ENCODE results near the gene CEPT1. TPM values are rescaled to one million over a fixed set of nuclear protein-coding genes. Genes with fewer than 3 reads are reported as not detected.

Gene CEPT1
- total RNA-seq, 4 donors from 2014 or later = 38.7 to 56.9 (median 43.8) TPM

GRCh38 chr1:111148376-111148881 is 8.4 kb downstream of the CEPT1 start:
- DNase-seq = no peak

DNA sequence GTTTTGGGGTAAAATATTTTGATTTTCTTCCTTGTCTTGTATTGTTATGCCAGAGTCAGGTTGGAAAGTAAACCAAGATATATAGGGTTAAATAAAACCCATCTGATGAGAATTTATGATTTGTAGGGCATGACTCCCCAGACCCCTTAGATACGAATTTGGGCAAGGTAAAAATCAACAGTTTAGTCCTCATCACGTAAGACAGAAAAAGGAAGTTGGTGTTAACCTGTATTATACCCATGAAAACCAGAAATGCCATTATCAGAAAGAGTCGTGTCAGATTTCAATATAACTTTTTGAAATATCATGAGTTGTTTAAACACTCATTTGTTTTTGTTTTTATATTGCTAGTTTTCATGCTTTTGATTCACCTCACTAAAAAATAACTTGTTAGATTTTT is 11.8 kb downstream of the CEPT1 start:
- no peak for DNase-seq
- H3K9me3 ChIP-seq = no peaks in the 10 kb centered on the region

More at GRCh38 chr1:111148376-111148881, 8.4 kb downstream of the CEPT1 start:
- H3K4me1 ChIP-seq = peaks cover 0 to 6% (median 0%) of the 10 kb centered on the region in 4 donors
- no peak overlapping the region for H3K27ac ChIP-seq
- no peaks in the 10 kb centered on the region for H3K27me3 ChIP-seq
- no peaks in the 10 kb centered on the region for H3K9me3 ChIP-seq
- no peak overlapping the region for H3K4me3 ChIP-seq
- TF ChIP-seq, protein P1, sequence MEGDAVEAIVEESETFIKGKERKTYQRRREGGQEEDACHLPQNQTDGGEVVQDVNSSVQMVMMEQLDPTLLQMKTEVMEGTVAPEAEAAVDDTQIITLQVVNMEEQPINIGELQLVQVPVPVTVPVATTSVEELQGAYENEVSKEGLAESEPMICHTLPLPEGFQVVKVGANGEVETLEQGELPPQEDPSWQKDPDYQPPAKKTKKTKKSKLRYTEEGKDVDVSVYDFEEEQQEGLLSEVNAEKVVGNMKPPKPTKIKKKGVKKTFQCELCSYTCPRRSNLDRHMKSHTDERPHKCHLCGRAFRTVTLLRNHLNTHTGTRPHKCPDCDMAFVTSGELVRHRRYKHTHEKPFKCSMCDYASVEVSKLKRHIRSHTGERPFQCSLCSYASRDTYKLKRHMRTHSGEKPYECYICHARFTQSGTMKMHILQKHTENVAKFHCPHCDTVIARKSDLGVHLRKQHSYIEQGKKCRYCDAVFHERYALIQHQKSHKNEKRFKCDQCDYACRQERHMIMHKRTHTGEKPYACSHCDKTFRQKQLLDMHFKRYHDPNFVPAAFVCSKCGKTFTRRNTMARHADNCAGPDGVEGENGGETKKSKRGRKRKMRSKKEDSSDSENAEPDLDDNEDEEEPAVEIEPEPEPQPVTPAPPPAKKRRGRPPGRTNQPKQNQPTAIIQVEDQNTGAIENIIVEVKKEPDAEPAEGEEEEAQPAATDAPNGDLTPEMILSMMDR (IDR thresholded peaks at IDR 0.05) = no peak
- no peak for TF ChIP-seq POLR2A (IDR thresholded peaks at IDR 0.05)
- H3K36me3 ChIP-seq = peaks cover 0 to 48% (median 0%) of the 10 kb centered on the region in 3 donors

GRCh38 chr1:111154021-111154999 is 14.3 kb downstream of the CEPT1 start:
- no peaks in the 10 kb centered on the region for H3K27me3 ChIP-seq
- no peak for DNase-seq
- no peak overlapping the region for H3K4me3 ChIP-seq
- no peaks in the 10 kb centered on the region for H3K9me3 ChIP-seq
- peaks cover 0 to 5% (median 0%) of the 10 kb centered on the region in 4 donors for H3K4me1 ChIP-seq
- H3K27ac ChIP-seq = no peak overlapping the region
- no peak for TF ChIP-seq POLR2A (IDR thresholded peaks at IDR 0.05)
- TF ChIP-seq, protein P1 (IDR thresholded peaks at IDR 0.05) = no peak
- H3K36me3 ChIP-seq = peaks cover 0 to 35% (median 0%) of the 10 kb centered on the region in 3 donors

More for the DNA sequence above, 11.8 kb downstream of the CEPT1 start:
- no peak for TF ChIP-seq POLR2A (IDR thresholded peaks at IDR 0.05)
- TF ChIP-seq, protein P1 (IDR thresholded peaks at IDR 0.05) = no peak
- Histone ChIP-seq H3K4me3 (no peak overlapping the region), H3K27me3 (no peaks in the 10 kb centered on the region), H3K4me1 (peaks cover 0 to under 1% (median 0%) of the 10 kb centered on the region in 4 donors), H3K27ac (no peak overlapping the region), H3K36me3 (peaks cover 0 to 51% (median 0%) of the 10 kb centered on the region in 3 donors)

DNA sequence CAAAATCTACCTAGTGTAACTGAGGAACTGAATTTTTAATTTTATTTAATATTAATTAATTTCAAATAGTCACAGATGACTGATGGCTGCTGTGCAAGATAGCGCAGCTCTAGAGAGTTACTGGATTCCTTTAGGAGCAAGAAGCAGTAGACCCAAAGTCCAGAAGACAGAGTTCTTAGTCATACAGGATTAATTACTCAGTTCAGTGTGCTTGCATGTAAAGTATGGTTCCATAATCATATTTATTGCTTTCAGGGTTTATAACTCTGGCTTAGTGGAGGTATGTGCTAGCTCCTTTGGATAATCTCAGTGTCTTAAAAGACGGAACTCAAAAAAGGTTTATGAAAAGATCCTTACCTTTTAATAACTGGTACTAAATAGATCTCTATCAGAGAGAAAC is 17.4 kb downstream of the CEPT1 start:
- H3K4me3 ChIP-seq = no peak overlapping the region
- peaks cover 0 to 23% (median 0%) of the 10 kb centered on the region in 3 donors for H3K36me3 ChIP-seq
- no peaks in the 10 kb centered on the region for H3K27me3 ChIP-seq
- TF ChIP-seq, protein P1 (IDR thresholded peaks at IDR 0.05) = no peak
- no peak for TF ChIP-seq POLR2A (IDR thresholded peaks at IDR 0.05)
- no peaks in the 10 kb centered on the region for H3K9me3 ChIP-seq
- peaks cover 0 to 15% (median 1%) of the 10 kb centered on the region in 4 donors for H3K4me1 ChIP-seq
- no peak for DNase-seq
- H3K27ac ChIP-seq = no peak overlapping the region

DNA sequence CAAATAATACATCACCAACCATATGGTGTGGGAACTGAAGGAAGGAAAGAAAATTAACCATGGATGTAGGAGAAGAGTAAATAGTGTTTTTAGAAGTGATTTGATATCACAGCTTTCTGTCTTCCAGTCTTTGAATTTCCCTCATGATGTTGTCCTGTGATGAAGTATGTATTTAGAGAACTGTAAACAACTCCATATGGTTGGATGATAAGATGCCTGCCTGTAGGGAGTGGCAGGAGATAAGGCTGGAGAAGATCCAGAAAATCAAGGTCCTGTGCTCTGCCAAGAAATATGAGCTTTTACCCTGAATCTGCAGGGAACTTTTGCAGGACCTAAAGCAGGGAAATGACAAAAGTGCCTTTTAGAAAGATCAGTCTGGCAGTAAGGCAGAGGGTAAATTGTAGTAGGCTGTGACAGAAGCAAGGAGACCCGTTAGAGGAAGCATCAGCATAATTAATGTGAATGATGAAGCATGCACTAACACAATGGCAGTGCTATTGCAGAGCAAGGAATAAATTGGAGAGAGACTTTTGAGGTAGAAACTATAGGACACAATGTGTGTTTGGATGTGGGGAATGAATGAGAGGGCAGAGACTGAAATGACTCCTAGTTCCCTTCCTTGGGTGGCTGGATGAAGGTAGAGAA is 21.9 kb downstream of the CEPT1 start:
- H3K36me3 ChIP-seq = peaks cover 0 to 14% (median 0%) of the 10 kb centered on the region in 3 donors
- no peak overlapping the region for H3K4me3 ChIP-seq
- no peaks in the 10 kb centered on the region for H3K27me3 ChIP-seq
- H3K27ac ChIP-seq = no peak overlapping the region
- no peak for DNase-seq
- H3K9me3 ChIP-seq = no peaks in the 10 kb centered on the region
- TF ChIP-seq POLR2A (IDR thresholded peaks at IDR 0.05) = no peak
- TF ChIP-seq, protein P1 (IDR thresholded peaks at IDR 0.05) = no peak
- H3K4me1 ChIP-seq = peaks cover 0 to 15% (median 1%) of the 10 kb centered on the region in 4 donors
